ENCODE measurements around the gene STX19. TPM values are rescaled to one million over a fixed set of nuclear protein-coding genes. Genes with fewer than 3 reads are reported as not detected.

Gene STX19
- total RNA-seq, 1 donor from 2014 or later = 4.7 TPM

GRCh38 chr3:94036909-94037507 lies 8.6 kb upstream of the STX19 start:
- DNase-seq (ENCODE audit: low spot score) = no peak

GRCh38 chr3:94026623-94027022 lies 1.8 kb downstream of the STX19 start:
- DNase-seq (ENCODE audit: low spot score) = no peak

- DNase-seq (ENCODE audit: low spot score) = no peak
Measured at GRCh38 chr3:94024385-94024784, 4.0 kb downstream of the STX19 start.

- DNase-seq (ENCODE audit: low spot score) = no peak
Measured at GRCh38 chr3:94020293-94020692, 8.1 kb downstream of the STX19 start.

- DNase-seq (ENCODE audit: low spot score) = no peak
Measured at GRCh38 chr3:94019659-94020058, 8.7 kb downstream of the STX19 start.

- no peak for DNase-seq (ENCODE audit: low spot score)
Measured at GRCh38 chr3:94015025-94015424, 13.4 kb downstream of the STX19 start.

GRCh38 chr3:94012185-94012584 lies 16.2 kb downstream of the STX19 start:
- DNase-seq (ENCODE audit: low spot score) = no peak

GRCh38 chr3:94011233-94011711 lies 17.1 kb downstream of the STX19 start:
- no peak for DNase-seq (ENCODE audit: low spot score)

GRCh38 chr3:94009608-94010007 lies 18.8 kb downstream of the STX19 start:
- DNase-seq (ENCODE audit: low spot score) = no peak

GRCh38 chr3:94008253-94008652 lies 20.1 kb downstream of the STX19 start:
- DNase-seq (ENCODE audit: low spot score) = no peak

GRCh38 chr3:94004301-94004910 lies 24.0 kb downstream of the STX19 start:
- DNase-seq (ENCODE audit: low spot score) = no peak

GRCh38 chr3:94001827-94002495 lies 26.4 kb downstream of the STX19 start:
- DNase-seq (ENCODE audit: low spot score) = no peak

- no peak for DNase-seq (ENCODE audit: low spot score)
Measured at GRCh38 chr3:94001191-94001590, 27.2 kb downstream of the STX19 start.

- no peak for DNase-seq (ENCODE audit: low spot score)
Measured at GRCh38 chr3:93994056-93994455, 34.3 kb downstream of the STX19 start.

GRCh38 chr3:93992207-93992606 lies 36.2 kb downstream of the STX19 start:
- DNase-seq (ENCODE audit: low spot score) = no peak

- no peak for DNase-seq (ENCODE audit: low spot score)
Measured at GRCh38 chr3:93991631-93992030, 36.8 kb downstream of the STX19 start.

- no peak for DNase-seq (ENCODE audit: low spot score)
Measured at GRCh38 chr3:93989241-93989640, 39.2 kb downstream of the STX19 start.

GRCh38 chr3:93988764-93989163 lies 39.6 kb downstream of the STX19 start:
- DNase-seq (ENCODE audit: low spot score) = no peak

GRCh38 chr3:93988283-93988682 lies 40.1 kb downstream of the STX19 start:
- no peak for DNase-seq (ENCODE audit: low spot score)

GRCh38 chr3:93984618-93985017 lies 43.8 kb downstream of the STX19 start:
- DNase-seq (ENCODE audit: low spot score) = no peak

GRCh38 chr3:93983408-93983807 lies 45.0 kb downstream of the STX19 start:
- DNase-seq (ENCODE audit: low spot score) = no peak

GRCh38 chr3:93981649-93982048 lies 46.7 kb downstream of the STX19 start:
- DNase-seq (ENCODE audit: low spot score) = no peak

Data from mucosa of gallbladder (tissue), 1 donor.